ENCODE results near the gene TRIM29.

DNA sequence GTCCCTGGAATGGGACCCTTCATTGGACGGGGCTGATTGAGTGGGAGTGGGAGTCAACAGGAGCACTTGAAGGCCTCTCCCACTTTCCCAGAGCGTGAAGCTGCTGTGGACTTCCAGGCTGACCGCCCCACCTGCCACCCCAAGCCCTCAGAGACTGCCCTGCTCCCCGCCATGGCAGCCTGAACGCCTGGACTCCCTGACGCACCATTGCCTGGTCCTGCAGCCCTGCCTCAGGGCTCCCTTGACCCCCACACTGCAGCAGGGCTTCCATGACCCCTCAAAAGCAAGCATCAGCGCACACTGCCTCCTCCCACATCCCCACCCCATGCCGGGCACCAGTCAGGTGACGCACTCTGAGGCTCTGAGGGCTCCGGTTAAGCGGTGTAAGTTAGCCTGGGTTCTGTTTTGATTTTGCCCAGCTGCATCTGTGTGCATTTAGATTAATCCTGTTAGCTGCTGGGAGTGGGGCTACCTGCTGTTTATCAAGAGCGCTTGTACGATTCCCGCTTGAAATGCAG is 39.4 kb downstream of the TRIM29 start:
- no peak for TF ChIP-seq WRNIP1 (IDR thresholded peaks at IDR 0.05; ENCODE audit: borderline replicate concordance, low read depth, low read length)
- TF ChIP-seq POLR2AphosphoS5 (IDR thresholded peaks at IDR 0.05; ENCODE audit: low read length), result no peak
- TF ChIP-seq, protein P1, sequence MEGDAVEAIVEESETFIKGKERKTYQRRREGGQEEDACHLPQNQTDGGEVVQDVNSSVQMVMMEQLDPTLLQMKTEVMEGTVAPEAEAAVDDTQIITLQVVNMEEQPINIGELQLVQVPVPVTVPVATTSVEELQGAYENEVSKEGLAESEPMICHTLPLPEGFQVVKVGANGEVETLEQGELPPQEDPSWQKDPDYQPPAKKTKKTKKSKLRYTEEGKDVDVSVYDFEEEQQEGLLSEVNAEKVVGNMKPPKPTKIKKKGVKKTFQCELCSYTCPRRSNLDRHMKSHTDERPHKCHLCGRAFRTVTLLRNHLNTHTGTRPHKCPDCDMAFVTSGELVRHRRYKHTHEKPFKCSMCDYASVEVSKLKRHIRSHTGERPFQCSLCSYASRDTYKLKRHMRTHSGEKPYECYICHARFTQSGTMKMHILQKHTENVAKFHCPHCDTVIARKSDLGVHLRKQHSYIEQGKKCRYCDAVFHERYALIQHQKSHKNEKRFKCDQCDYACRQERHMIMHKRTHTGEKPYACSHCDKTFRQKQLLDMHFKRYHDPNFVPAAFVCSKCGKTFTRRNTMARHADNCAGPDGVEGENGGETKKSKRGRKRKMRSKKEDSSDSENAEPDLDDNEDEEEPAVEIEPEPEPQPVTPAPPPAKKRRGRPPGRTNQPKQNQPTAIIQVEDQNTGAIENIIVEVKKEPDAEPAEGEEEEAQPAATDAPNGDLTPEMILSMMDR (IDR thresholded peaks at IDR 0.05 in 2 of 3, conservative IDR thresholded peaks at IDR 0.05 in 1 of 3; ENCODE audit: control insufficient read depth in 2 of 3, extremely low read depth in 1 of 3, insufficient read depth in 1 of 3, low read depth in 3 of 3, low read length in 3 of 3), result no peak
- TF ChIP-seq, protein P2, sequence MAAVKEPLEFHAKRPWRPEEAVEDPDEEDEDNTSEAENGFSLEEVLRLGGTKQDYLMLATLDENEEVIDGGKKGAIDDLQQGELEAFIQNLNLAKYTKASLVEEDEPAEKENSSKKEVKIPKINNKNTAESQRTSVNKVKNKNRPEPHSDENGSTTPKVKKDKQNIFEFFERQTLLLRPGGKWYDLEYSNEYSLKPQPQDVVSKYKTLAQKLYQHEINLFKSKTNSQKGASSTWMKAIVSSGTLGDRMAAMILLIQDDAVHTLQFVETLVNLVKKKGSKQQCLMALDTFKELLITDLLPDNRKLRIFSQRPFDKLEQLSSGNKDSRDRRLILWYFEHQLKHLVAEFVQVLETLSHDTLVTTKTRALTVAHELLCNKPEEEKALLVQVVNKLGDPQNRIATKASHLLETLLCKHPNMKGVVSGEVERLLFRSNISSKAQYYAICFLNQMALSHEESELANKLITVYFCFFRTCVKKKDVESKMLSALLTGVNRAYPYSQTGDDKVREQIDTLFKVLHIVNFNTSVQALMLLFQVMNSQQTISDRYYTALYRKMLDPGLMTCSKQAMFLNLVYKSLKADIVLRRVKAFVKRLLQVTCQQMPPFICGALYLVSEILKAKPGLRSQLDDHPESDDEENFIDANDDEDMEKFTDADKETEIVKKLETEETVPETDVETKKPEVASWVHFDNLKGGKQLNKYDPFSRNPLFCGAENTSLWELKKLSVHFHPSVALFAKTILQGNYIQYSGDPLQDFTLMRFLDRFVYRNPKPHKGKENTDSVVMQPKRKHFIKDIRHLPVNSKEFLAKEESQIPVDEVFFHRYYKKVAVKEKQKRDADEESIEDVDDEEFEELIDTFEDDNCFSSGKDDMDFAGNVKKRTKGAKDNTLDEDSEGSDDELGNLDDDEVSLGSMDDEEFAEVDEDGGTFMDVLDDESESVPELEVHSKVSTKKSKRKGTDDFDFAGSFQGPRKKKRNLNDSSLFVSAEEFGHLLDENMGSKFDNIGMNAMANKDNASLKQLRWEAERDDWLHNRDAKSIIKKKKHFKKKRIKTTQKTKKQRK (IDR thresholded peaks at IDR 0.05; ENCODE audit: low read depth, low read length), result no peak
- no peak for TF ChIP-seq JUND (IDR thresholded peaks at IDR 0.05; ENCODE audit: low read depth, low read length)
- no peak for TF ChIP-seq RBBP5 (conservative IDR thresholded peaks at IDR 0.05)
